ENCODE results near the gene TMSB10. TPM values are rescaled to one million over a fixed set of nuclear protein-coding genes. Genes with fewer than 3 reads are reported as not detected.

TMSB10 gene
- total and polyA plus RNA-seq, 2 donors (not counting 1 experiment from before 2014, with no cell fraction given) = 885 to 5,410 TPM

- CTCF ChIA-PET = interaction anchor here (1.3 to 3.8 kb wide), 2 partner anchors 40 to 53 kb away, joined by 4 to 36 read pairs; no protein-coding TSS in a partner anchor
- intact Hi-C loops (cut with micrococcal nuclease) = loop anchor here (5.0 kb wide), 1 partner anchor 414 kb away; no protein-coding TSS in a partner anchor
Measured at GRCh38 chr2:84873350-84873749, 32.1 kb upstream of the TMSB10 start.

More at GRCh38 chr2:84873350-84873749, 32.1 kb upstream of the TMSB10 start:
- Histone ChIP-seq H3K4me3 (ENCODE audit: control extremely low read depth in 1 of 5, extremely low read depth in 1 of 5, insufficient read depth in 1 of 5, low read depth in 2 of 5, low read length in 4 of 5) (no peak overlapping the region), H3K9me3 (ENCODE audit: control extremely low read depth in 1 of 3, control insufficient read depth in 2 of 3, insufficient read depth in 1 of 3, low read length in 2 of 3) (no peaks in the 10 kb centered on the region), H3K4me1 (ENCODE audit: control insufficient read depth in 2 of 2, insufficient read depth in 2 of 2, low read length in 2 of 2) (peaks cover under 1 to 5% of the 10 kb centered on the region in 2 donors), H2AFZ (ENCODE audit: insufficient read depth, low read depth, low read length, poor library complexity, severe bottlenecking) (no peak overlapping the region), H3K9ac (ENCODE audit: low read length) (no peak overlapping the region), H3K79me2 (ENCODE audit: control insufficient read depth, insufficient read depth, low read length) (peaks cover 7% of the 10 kb centered on the region), H3K27me3 (replicated peaks in 1 of 4; ENCODE audit: control extremely low read depth in 1 of 4, control insufficient read depth in 3 of 4, insufficient read depth in 4 of 4, low read length in 3 of 4) (no peaks in the 10 kb centered on the region), H3K36me3 (replicated peaks in 1 of 2; ENCODE audit: control extremely low read depth in 1 of 2, control insufficient read depth in 1 of 2, extremely low read depth in 1 of 2, insufficient read depth in 2 of 2, low read length in 1 of 2) (no peaks in the 10 kb centered on the region), H3K4me2 (replicated peaks; ENCODE audit: low read depth, low read length, poor library complexity, severe bottlenecking) (no peak overlapping the region), H3K27ac (ENCODE audit: low read length in 2 of 2) (no peak overlapping the region), H4K20me1 (ENCODE audit: control insufficient read depth, insufficient read depth, low read length, poor library complexity, severe bottlenecking) (no peaks in the 10 kb centered on the region)
- Mint-ChIP-seq H3K4me1 (peaks cover 10% of the 10 kb centered on the region), H3K27me3 (peaks cover 3% of the 10 kb centered on the region), H3K9me3 (ENCODE audit: insufficient read depth) (no peaks in the 10 kb centered on the region), H3K4me3 (no peak overlapping the region), H3K27ac (no peak overlapping the region)
- no peak for DNase-seq
- no peak for TF ChIP-seq EZH2 (IDR thresholded peaks at IDR 0.05; ENCODE audit: borderline replicate concordance, insufficient read depth, low read depth, low read length, poor library complexity, severe bottlenecking)
- TF ChIP-seq, protein P1, sequence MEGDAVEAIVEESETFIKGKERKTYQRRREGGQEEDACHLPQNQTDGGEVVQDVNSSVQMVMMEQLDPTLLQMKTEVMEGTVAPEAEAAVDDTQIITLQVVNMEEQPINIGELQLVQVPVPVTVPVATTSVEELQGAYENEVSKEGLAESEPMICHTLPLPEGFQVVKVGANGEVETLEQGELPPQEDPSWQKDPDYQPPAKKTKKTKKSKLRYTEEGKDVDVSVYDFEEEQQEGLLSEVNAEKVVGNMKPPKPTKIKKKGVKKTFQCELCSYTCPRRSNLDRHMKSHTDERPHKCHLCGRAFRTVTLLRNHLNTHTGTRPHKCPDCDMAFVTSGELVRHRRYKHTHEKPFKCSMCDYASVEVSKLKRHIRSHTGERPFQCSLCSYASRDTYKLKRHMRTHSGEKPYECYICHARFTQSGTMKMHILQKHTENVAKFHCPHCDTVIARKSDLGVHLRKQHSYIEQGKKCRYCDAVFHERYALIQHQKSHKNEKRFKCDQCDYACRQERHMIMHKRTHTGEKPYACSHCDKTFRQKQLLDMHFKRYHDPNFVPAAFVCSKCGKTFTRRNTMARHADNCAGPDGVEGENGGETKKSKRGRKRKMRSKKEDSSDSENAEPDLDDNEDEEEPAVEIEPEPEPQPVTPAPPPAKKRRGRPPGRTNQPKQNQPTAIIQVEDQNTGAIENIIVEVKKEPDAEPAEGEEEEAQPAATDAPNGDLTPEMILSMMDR (IDR thresholded peaks at IDR 0.05) = no peak
- WGBS (ENCODE audit: insufficient coverage) = 83% methylated on average over 2 of the region's 5 CpGs
- POLR2A ChIA-PET = no interaction called here
- no peak for ATAC-seq (ENCODE audit: low read depth)

Data from B cell (primary cell).